Measurements from ENCODE around the gene CPLANE1.

Gene CPLANE1

DNA sequence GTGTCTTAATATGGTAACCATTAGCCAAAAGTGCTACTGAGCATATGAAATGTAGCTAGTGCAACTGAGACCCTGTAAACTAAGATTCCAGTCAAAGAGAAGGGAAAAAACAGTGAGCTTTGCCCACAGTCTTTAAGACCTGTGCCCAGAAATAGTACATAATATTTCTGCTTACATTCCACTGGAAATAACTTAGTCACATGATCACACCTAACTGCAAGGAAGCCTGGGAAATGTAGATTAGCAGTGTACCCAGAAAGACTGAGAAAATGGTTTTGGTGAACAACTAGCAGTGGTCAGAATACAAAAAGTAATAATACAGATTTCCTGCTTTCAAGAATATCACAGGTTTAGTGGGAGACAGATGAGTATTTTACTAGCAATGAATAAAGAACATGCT, 2.5 kb upstream of the CPLANE1 start:
- H2AFZ ChIP-seq (ENCODE audit: insufficient read depth, low read length, poor library complexity): no peak overlapping the region
- H3K9me3 ChIP-seq (ENCODE audit: insufficient read depth, low read depth, low read length): no peaks in the 10 kb centered on the region
- no peak overlapping the region for H4K91ac ChIP-seq (ENCODE audit: low read depth, low read length)
- H2BK12ac ChIP-seq (ENCODE audit: low read length): no peak overlapping the region
- H2BK120ac ChIP-seq (ENCODE audit: insufficient read depth, low read length, poor library complexity): no peak overlapping the region
- peaks cover 11% of the 10 kb centered on the region for H3K79me2 ChIP-seq (ENCODE audit: control insufficient read depth, insufficient read depth, low read length, poor library complexity)
- no peak overlapping the region for H4K8ac ChIP-seq (ENCODE audit: low read depth, low read length)
- H3K23ac ChIP-seq (ENCODE audit: low read length): no peak overlapping the region
- H3K18ac ChIP-seq (ENCODE audit: low read length): no peak overlapping the region
- H3K4ac ChIP-seq (ENCODE audit: low read depth, low read length): no peak overlapping the region
- DNase-seq: no peak
- no peak overlapping the region for H3K4me2 ChIP-seq (ENCODE audit: low read length)
- no peak overlapping the region for H2BK5ac ChIP-seq (ENCODE audit: low read depth, low read length, poor library complexity)
- no peaks in the 10 kb centered on the region for H3K27me3 ChIP-seq (ENCODE audit: insufficient read depth, low read length)
- no peaks in the 10 kb centered on the region for H3K36me3 ChIP-seq (ENCODE audit: control insufficient read depth in 1 of 2, insufficient read depth in 2 of 2, low read length in 2 of 2)
- no peak overlapping the region for H2AK5ac ChIP-seq (ENCODE audit: low read length)
- H3K27ac ChIP-seq (ENCODE audit: low read depth, low read length): no peak overlapping the region
- no peak overlapping the region for H4K12ac ChIP-seq (ENCODE audit: low read depth, low read length)
- no peak overlapping the region for H3K14ac ChIP-seq (ENCODE audit: low read length)
- no peak overlapping the region for H3K4me3 ChIP-seq (ENCODE audit: low read depth, low read length)
- H3K4me1 ChIP-seq (ENCODE audit: control insufficient read depth in 1 of 2, insufficient read depth in 2 of 2, low read length in 2 of 2): peaks cover 4 to 5% of the 10 kb centered on the region in 2 experiments
- H3K9ac ChIP-seq (ENCODE audit: low read length): no peak overlapping the region
- peaks cover 13% of the 10 kb centered on the region for H3K79me1 ChIP-seq (ENCODE audit: low read length)

DNA sequence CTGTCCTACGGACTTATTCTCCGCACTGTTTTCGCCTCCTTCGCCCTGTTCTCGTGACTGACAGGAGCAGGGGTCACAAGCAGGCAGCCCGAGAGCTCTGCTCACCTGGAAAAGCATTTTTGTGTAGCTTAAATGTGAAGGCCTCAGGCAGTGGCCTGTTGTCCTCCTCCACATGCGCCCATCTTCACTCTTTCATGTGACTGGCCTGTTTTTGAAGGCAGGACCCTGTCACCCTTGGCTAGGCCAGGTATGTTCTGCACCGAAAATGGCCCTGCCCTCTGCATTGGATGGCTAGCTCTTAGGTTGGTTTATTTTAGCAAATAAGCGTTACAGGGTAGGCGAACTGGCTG, 614 bp upstream of the CPLANE1 start:
- Histone ChIP-seq H4K12ac (ENCODE audit: low read depth, low read length) (peak overlapping the region; percentile 86), H4K8ac (ENCODE audit: low read depth, low read length) (peak overlapping the region; percentile 98)

DNA sequence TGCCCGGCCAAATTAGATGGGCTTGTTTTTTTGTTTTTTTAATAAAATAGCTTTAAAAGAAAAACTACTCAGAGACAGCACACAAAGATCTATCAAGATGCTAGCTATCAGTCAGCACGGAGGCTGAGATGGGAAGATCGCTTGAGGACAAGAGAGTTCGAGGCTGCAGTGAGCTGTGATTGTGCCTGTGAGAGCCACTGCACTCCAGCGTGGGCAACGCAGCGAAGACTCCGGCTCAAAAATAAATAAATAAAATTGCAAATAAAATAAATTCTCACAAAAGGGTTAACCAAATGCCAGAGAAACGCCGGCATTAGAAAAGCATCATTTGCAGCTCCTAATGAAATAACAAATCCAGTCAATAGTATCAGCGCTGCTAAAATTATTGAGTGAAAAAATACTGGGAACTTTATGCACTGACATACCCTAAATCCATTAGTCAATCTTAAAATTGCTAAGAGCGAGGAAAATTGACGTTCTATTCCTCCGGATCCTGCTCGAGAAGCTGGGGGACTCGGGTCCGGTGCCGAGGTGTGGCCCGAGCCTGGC, 681 bp downstream of the CPLANE1 start:
- Histone ChIP-seq H3K27me3 (ENCODE audit: insufficient read depth, low read length) (no peaks in the 10 kb centered on the region), H2AFZ (ENCODE audit: insufficient read depth, low read length, poor library complexity) (peak overlapping the region; percentile 93), H3K9me3 (ENCODE audit: insufficient read depth, low read depth, low read length) (no peaks in the 10 kb centered on the region), H4K8ac (ENCODE audit: low read depth, low read length) (peak overlapping the region; percentile 98), H3K79me1 (ENCODE audit: low read length) (peaks cover 13% of the 10 kb centered on the region), H3K27ac (ENCODE audit: low read depth, low read length) (peak overlapping the region; percentile 63), H3K79me2 (ENCODE audit: control insufficient read depth, insufficient read depth, low read length, poor library complexity) (peaks cover 11% of the 10 kb centered on the region), H3K4ac (ENCODE audit: low read depth, low read length) (peak overlapping the region; percentile 76), H2BK12ac (ENCODE audit: low read length) (no peak overlapping the region), H3K23ac (ENCODE audit: low read length) (no peak overlapping the region), H3K9ac (ENCODE audit: low read length) (peak overlapping the region; percentile 98), H2AK5ac (ENCODE audit: low read length) (no peak overlapping the region), H2BK120ac (ENCODE audit: insufficient read depth, low read length, poor library complexity) (no peak overlapping the region), H3K14ac (ENCODE audit: low read length) (peak overlapping the region; percentile 96), H3K4me3 (ENCODE audit: low read depth, low read length) (peak overlapping the region; percentile 84), H2BK5ac (ENCODE audit: low read depth, low read length, poor library complexity) (peak overlapping the region; percentile 81), H3K4me2 (ENCODE audit: low read length) (peak overlapping the region; percentile 49), H3K18ac (ENCODE audit: low read length) (peak overlapping the region; percentile 86), H4K12ac (ENCODE audit: low read depth, low read length) (peak overlapping the region; percentile 89), H4K91ac (ENCODE audit: low read depth, low read length) (peak overlapping the region; percentile 79), H3K4me1 (ENCODE audit: control insufficient read depth in 1 of 2, insufficient read depth in 2 of 2, low read length in 2 of 2) (peaks cover 4 to 5% of the 10 kb centered on the region in 2 experiments), H3K36me3 (ENCODE audit: control insufficient read depth in 1 of 2, insufficient read depth in 2 of 2, low read length in 2 of 2) (no peaks in the 10 kb centered on the region)
- no CpG with 5 or more reads among the region's 19 CpGs for WGBS (ENCODE audit: extremely low coverage, insufficient coverage, insufficient read length)
- peak in 1 of 2 donors; percentile 15 for DNase-seq

More for the DNA sequence above, 614 bp upstream of the CPLANE1 start:
- Histone ChIP-seq H3K4ac (ENCODE audit: low read depth, low read length) (no peak overlapping the region), H2AK5ac (ENCODE audit: low read length) (no peak overlapping the region), H3K4me1 (ENCODE audit: control insufficient read depth in 1 of 2, insufficient read depth in 2 of 2, low read length in 2 of 2) (peaks cover 4 to 5% of the 10 kb centered on the region in 2 experiments), H3K79me1 (ENCODE audit: low read length) (peaks cover 13% of the 10 kb centered on the region), H2BK12ac (ENCODE audit: low read length) (peak overlapping the region; percentile 4), H3K18ac (ENCODE audit: low read length) (peak overlapping the region; percentile 61), H2BK120ac (ENCODE audit: insufficient read depth, low read length, poor library complexity) (peak overlapping the region; percentile 39), H3K27me3 (ENCODE audit: insufficient read depth, low read length) (no peaks in the 10 kb centered on the region), H3K4me2 (ENCODE audit: low read length) (peak overlapping the region; percentile 49), H2AFZ (ENCODE audit: insufficient read depth, low read length, poor library complexity) (peak overlapping the region; percentile 93), H3K36me3 (ENCODE audit: control insufficient read depth in 1 of 2, insufficient read depth in 2 of 2, low read length in 2 of 2) (no peaks in the 10 kb centered on the region), H4K91ac (ENCODE audit: low read depth, low read length) (peak overlapping the region; percentile 82), H3K23ac (ENCODE audit: low read length) (no peak overlapping the region), H3K9me3 (ENCODE audit: insufficient read depth, low read depth, low read length) (no peaks in the 10 kb centered on the region), H3K9ac (ENCODE audit: low read length) (no peak overlapping the region), H3K14ac (ENCODE audit: low read length) (peak overlapping the region; percentile 74), H2BK5ac (ENCODE audit: low read depth, low read length, poor library complexity) (no peak overlapping the region), H3K27ac (ENCODE audit: low read depth, low read length) (peak overlapping the region; percentile 4), H3K79me2 (ENCODE audit: control insufficient read depth, insufficient read depth, low read length, poor library complexity) (peaks cover 11% of the 10 kb centered on the region), H3K4me3 (ENCODE audit: low read depth, low read length) (peak overlapping the region; percentile 84)
- DNase-seq: no peak
- no CpG with 5 or more reads among the region's 10 CpGs for WGBS (ENCODE audit: extremely low coverage, insufficient coverage, insufficient read length)

DNA sequence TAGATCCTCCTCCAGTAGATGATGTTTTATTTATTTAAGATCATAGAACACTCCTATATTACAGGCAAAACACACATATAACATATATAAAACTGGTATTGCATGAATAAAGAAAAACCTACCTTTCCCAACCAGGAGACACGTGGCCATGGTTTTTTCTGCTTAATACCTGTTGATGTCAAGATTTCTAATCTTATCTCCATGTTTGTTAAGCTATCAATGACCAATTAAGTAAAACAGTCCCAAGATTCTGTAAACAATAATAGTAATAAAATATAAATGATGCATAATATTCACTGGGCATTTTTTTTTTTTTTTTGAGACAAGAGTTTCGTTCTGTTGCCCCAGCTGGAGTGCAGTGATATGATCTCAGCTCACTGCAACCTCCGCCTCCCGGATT, 1.7 kb downstream of the CPLANE1 start:
- Histone ChIP-seq H2BK120ac (ENCODE audit: insufficient read depth, low read length, poor library complexity) (no peak overlapping the region), H3K4me2 (ENCODE audit: low read length) (no peak overlapping the region)
- WGBS (ENCODE audit: extremely low coverage, insufficient coverage, insufficient read length): no CpG with 5 or more reads among the region's 4 CpGs

More for the DNA sequence above, 1.7 kb downstream of the CPLANE1 start:
- Histone ChIP-seq H3K79me1 (ENCODE audit: low read length) (peaks cover 13% of the 10 kb centered on the region), H3K36me3 (ENCODE audit: control insufficient read depth in 1 of 2, insufficient read depth in 2 of 2, low read length in 2 of 2) (no peaks in the 10 kb centered on the region), H4K12ac (ENCODE audit: low read depth, low read length) (no peak overlapping the region), H3K4me1 (ENCODE audit: control insufficient read depth in 1 of 2, insufficient read depth in 2 of 2, low read length in 2 of 2) (peaks cover 4 to 5% of the 10 kb centered on the region in 2 experiments), H3K9me3 (ENCODE audit: insufficient read depth, low read depth, low read length) (no peaks in the 10 kb centered on the region), H3K4me3 (ENCODE audit: low read depth, low read length) (no peak overlapping the region), H3K27me3 (ENCODE audit: insufficient read depth, low read length) (no peaks in the 10 kb centered on the region), H3K4ac (ENCODE audit: low read depth, low read length) (no peak overlapping the region), H2BK5ac (ENCODE audit: low read depth, low read length, poor library complexity) (no peak overlapping the region), H3K18ac (ENCODE audit: low read length) (no peak overlapping the region), H2AK5ac (ENCODE audit: low read length) (no peak overlapping the region), H4K8ac (ENCODE audit: low read depth, low read length) (no peak overlapping the region), H3K23ac (ENCODE audit: low read length) (no peak overlapping the region), H4K91ac (ENCODE audit: low read depth, low read length) (no peak overlapping the region), H3K79me2 (ENCODE audit: control insufficient read depth, insufficient read depth, low read length, poor library complexity) (peaks cover 11% of the 10 kb centered on the region), H3K27ac (ENCODE audit: low read depth, low read length) (no peak overlapping the region), H3K9ac (ENCODE audit: low read length) (no peak overlapping the region), H3K14ac (ENCODE audit: low read length) (no peak overlapping the region), H2AFZ (ENCODE audit: insufficient read depth, low read length, poor library complexity) (no peak overlapping the region), H2BK12ac (ENCODE audit: low read length) (no peak overlapping the region)
- DNase-seq: no peak
